ENCODE results near the gene DERA.
"Not testable (repeated sequence)": the region's sequence is repeated elsewhere in the genome, so short reads cannot be mapped to it uniquely, and the experiment has no call there.

The DERA gene

DNA sequence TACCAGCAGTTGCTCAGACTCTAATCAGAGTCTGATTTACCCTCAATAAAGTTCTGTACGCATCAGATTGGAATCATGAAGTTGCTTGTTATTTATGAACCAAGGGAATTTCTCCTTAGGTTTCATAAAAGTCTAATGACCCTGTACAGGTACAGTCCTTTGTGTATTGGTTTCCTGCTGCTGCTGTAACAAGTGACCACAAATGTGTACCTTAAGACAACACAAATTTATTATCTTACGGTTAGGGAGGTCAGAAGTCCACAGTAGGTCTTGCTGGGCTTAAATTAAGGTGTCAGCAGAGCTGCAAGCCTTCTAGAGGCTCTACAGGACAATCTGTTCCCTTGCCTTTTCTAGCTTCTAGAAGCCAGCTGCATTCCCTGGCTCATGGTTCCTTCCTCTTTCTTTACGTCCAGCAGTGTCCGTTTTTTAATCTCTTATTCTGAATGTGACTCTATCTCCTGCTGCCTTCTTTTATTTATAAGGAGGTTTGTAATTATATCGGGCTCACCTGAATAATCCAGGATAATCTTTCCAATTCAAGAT lies 6.7 kb upstream of the DERA start:
- DNase-seq (ENCODE audit: low spot score) = no peak

DNA sequence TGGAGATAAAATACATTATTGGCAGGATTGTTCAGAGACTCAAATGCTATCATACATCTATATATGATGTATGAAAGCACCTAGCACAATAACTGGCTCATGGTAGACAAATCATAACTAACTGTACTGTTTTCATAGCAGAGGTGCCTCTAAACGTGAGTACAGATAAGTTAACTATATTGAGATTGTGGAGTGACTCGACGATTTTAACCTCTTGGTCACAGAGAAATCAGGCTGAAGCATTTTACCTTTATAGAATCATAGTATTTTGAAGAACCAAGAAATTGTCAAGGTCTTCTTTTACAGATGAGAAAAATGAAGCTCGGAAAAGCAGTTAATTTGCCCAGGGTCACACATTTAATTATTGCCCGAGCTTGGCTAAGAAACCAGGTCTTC lies 666 bp upstream of the DERA start:
- DNase-seq (ENCODE audit: low spot score) = no peak

GRCh38 chr12:15911931-15912330 lies 799 bp downstream of the DERA start:
- DNase-seq (ENCODE audit: low spot score) = not testable (repeated sequence)

- not testable (repeated sequence) for DNase-seq (ENCODE audit: low spot score)
These were observed 3.0 kb downstream of the DERA start for GRCh38 chr12:15914131-15914530.

- DNase-seq (ENCODE audit: low spot score) = no peak
These were observed 6.9 kb downstream of the DERA start for GRCh38 chr12:15918066-15918465.

DNA sequence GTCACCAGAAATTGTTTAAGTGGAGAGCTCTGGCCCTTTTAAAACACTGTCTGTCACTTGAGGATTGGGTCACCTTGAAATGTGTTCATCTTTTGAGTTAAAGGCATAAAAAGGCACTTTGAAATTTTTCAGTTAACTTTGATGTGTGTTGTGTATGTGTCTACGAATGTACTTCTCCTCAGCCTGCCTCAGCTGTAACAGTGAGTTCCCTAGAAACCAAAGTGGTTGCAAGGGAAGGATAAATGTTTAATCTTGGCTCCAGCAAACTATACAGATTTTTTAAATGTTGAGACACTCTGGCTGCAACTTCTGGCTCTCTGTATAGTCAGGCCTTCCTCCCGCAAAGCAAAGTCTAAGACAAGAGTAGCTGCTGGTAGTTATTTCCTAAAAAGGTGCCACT lies 8.3 kb downstream of the DERA start:
- DNase-seq (ENCODE audit: low spot score) = no peak

GRCh38 chr12:15924956-15925355 lies 13.8 kb downstream of the DERA start:
- no peak for DNase-seq (ENCODE audit: low spot score)

- no peak for DNase-seq (ENCODE audit: low spot score)
These were observed 17.2 kb downstream of the DERA start for GRCh38 chr12:15928346-15928745.

- no peak for DNase-seq (ENCODE audit: low spot score)
These were observed 17.9 kb downstream of the DERA start for GRCh38 chr12:15928870-15929571.

DNA sequence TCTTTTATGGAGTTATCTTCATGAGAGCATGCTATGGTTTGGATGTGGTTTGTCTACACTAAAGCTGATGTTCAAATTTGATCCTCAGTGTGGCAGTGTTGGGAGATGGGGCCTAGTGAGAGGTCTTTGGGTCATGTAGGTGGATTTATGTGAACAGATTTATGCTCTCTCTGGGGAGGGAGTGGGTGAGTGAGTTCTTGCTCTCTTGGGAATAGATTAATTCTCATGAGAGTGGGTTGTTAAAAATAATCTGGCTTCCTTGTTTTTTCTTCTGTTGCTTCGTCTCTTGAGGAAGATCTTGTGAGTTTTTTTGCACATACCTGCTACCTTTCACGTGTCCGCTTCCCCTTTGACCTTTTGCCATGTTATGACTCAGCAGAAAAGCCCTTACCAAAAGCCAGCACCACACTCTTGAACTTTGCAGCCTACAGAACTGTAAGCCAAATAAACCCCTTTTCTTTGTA lies 20.5 kb downstream of the DERA start:
- peak; percentile 58 for DNase-seq (ENCODE audit: low spot score)

DNA sequence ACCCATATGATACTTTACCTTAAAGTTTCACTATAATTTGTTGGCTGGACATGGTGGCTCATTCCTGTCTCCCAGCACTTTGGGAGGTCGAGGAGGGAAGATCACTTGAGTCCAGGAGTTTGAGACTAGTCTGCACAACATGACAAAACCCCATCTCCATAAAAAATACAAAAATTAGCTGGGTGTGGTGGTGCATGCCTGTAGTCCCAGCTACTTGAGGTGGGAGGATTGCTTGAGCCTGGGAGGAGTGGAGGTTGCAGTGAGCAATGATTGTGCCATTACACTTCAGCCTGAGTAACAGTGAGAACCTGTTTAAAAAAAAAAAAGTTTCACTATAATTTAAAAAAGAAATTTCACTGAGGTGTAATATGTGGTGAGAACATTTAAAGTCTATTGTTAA lies 21.2 kb downstream of the DERA start:
- no peak for DNase-seq (ENCODE audit: low spot score)

- no peak for DNase-seq (ENCODE audit: low spot score)
These were observed 21.8 kb downstream of the DERA start for GRCh38 chr12:15932971-15933370.

DNA sequence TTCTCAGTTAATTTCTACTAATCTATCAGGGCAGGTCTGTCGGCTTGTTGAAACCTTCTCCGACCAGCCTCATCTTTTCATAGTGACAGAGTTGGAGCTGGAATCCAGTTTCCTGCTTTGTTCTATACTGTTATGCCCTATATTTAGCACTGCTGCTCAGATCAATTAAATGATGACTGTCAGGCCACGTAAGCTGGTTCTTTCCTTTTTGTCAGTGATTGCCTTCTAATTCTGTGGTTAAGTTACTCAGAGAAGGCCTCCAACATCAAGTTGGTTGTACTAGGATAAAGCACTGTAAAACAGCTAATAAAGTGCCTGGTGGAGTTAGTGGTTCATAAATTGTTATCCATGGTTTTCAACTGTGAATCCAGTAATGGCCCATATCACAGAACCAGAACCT lies 22.6 kb downstream of the DERA start:
- DNase-seq (ENCODE audit: low spot score) = no peak

DNA sequence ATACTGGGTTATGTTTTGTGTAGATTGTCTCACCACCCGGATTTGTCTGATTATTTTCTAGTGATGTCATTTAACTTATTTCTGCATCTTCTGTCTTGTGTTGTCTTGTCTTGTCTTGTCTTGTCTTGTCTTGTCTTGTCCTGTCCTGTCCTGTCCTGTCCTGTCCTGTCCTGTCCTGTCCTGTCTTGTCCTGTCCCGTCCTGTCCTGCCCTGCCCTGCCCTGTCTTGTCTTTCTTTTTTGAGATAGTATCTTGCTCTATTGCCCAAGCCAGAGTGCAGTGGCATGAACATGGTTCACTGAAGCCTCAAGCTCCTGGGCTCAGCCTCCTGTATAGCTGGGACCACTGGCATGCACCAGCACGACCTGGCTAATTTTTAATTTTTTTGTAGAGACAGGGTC lies 25.6 kb downstream of the DERA start:
- no peak for DNase-seq (ENCODE audit: low spot score)

GRCh38 chr12:15937902-15938301 lies 26.8 kb downstream of the DERA start:
- DNase-seq (ENCODE audit: low spot score) = no peak

DNA sequence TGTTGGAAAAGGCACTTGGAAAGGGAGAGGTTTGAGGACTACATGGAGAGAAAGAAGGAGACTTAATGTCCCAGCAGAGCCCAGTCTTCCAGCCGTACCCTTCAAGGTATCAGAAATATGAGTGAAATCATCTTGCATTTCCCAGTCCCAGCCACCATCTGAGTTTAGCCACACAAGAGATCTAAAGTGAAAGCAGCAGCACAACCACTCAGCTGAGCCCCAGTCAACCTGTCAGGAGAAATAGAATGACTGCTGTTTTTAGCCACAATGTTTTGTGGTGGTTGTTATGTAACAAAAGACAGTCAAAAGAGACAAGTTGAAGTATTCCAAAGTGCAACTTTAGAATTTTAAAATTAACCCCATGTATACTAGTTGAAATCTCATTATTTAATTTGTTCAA lies 28.0 kb downstream of the DERA start:
- no peak for DNase-seq (ENCODE audit: low spot score)

GRCh38 chr12:15942475-15942874 lies 31.3 kb downstream of the DERA start:
- DNase-seq (ENCODE audit: low spot score) = no peak

- not testable (repeated sequence) for DNase-seq (ENCODE audit: low spot score)
These were observed 32.4 kb downstream of the DERA start for GRCh38 chr12:15943519-15943918.

- DNase-seq (ENCODE audit: low spot score) = not testable (repeated sequence)
These were observed 37.3 kb downstream of the DERA start for GRCh38 chr12:15948461-15948860.

DNA sequence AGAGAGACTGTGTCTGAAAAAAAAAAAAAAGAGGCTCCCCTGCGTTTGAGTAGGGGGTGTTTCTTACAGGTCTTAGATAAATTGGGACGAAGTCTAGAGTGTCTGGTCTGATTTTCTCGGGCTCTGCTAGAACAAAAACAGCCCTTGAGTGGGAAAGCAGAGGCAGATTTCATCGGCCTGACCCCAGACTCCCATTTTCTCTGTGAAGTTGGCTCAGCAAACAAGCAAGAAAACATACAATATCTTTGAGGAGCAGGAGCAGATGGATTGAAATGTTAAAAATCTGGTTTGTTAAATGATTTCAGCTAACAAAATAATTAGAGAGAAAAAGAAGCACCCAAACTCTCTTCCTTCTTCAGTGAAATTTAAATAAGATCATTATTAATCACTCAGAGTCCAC lies 44.1 kb downstream of the DERA start:
- no peak for DNase-seq (ENCODE audit: low spot score)

- DNase-seq (ENCODE audit: low spot score) = no peak
These were observed 44.9 kb downstream of the DERA start for GRCh38 chr12:15956010-15956409.

GRCh38 chr12:15956413-15957185 lies 45.5 kb downstream of the DERA start:
- no peak for DNase-seq (ENCODE audit: low spot score)

DNA sequence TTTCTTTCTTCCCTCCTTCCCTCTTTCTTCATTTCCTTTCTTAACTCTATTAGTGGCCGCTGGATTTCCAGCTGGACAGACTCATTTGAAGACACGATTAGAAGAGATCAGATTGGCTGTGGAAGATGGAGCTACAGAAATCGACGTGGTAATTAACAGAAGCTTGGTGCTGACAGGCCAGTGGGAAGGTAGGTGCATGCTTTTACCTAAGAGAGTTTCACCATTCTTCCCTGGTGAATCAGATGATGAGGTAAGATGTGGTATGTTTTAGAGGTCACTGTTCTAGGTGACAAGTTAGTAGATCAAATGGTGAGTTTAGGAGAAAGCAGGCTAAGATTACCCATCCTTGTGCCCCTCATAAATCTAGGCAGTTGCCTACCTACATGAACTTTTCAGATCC lies 51.6 kb downstream of the DERA start:
- DNase-seq (ENCODE audit: low spot score) = no peak
